NCI-H82 treated with DMSO at 0.1 percent for 48 hours (cell line): ENCODE measurements around the gene CLK1.
"Not testable (repeated sequence)": the region's sequence is repeated elsewhere in the genome, so short reads cannot be mapped to it uniquely, and the experiment has no call there.

Experiments used
- DNase-seq: peaks from one replicate; lab custom pipeline; 2025; ENCODE audit not compliant: unreplicated experiment; lab: John Stamatoyannopoulos, UW

CLK1 gene

DNA sequence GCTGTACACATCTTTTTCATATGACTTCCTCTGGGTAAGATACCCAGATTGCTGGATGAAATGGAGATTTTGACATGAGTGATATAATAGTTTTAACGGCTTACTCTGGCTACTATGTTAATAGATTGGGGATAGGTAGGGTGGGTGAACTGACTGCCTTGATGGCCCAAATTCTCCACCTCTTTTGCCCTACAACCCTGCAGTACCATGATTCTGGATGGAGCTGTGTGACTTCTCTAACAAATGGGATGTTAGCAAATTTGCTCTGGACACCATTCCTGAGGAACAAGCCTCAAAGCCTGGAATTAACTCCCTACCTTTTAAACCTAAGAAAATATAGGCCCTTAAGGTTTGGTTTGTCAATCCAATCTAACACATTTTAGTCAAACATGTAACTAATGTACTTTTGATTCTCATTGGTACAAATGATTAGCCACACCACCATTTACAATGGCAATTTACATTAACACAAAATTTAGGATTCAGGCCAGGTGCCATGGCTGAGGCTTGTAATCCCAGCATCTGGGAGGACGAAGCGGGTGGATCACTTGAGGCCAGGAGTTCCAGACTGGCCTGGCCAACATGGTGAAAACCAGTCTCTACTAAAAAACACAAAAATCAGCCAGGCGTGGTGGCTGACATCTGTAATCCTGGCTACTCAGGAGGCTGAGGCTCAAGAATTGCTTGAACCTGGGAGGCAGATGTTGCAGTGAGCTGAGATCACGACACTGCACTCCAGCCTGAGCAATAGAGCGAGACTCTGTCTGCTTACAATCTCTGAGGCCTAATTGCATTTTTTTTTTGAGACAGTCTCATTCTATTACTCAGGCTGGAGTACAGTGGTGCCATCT lies 12.8 kb downstream of the CLK1 start:
- DNase-seq = no peak

DNA sequence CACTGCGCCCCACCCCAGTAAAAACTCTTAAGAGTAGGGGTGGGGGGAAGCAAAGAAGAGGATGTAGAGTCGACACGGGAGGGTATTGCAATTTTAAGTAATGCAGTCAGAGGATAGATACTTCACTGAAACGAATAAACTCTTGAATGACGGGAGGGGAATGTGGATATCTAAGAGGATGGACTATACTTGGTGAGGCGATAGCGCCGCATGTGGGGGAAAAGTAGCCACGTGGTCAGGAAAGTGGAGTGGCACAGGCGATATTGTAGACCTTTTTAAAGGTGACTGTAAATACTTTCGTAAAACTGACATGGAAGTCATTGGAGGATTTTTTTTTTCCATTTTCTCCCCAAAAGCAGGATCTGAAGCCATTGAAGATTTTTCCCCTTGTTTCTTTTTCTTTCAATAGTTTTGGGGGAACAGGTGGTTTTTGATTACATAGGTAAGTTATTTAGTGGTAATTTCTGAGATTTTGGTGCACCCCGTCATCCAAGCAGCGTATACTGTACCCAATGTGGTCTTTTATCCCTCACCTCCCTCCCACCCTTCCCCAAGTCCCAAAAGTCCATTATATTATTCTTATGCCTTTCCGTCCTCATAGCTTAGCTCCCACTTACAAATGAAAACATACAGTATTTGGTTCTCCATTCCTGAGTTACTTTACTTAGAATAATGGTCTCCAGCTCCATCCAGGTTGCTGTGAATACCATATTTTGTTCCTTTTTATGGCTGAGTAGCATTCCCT lies 13.8 kb downstream of the CLK1 start:
- no peak for DNase-seq

DNA sequence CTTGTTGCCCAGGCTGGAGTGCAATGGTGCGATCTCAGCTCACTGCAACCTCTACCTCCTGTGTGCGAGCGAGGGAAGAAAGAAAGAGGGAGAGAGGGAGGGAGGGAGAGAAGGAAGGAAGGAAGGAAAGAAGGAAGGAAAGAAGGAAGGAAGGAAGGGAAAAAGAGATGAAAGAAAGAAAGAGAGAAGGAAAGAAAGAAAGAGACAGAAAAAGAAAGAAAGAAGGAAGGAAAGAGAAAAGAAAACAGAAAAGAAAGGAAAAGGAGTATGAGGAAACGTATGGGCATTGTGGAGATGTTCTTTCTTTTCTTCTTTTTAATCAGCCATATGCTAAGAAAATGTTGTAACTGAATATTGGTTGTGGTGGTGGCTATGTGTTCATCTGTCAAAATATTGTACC lies 16.5 kb downstream of the CLK1 start:
- no peak for DNase-seq

DNA sequence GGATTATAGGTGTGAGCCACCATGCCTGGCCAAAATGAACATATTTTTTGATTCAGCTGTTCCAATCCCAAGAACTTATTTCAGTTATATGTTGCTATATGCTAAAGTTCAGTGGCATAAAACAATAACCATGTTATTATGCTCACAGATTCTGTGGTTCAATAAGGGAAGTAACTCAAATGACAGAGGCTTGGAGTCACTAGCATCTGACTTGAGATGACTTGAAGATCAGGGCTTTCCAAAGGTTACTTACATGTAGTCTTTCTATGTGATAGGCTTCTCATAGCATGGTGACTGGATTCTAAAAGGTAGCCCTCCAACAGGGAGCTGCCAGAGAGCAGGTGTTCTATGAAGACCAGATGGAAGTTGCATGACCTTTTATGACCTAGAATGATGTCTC lies 17.2 kb downstream of the CLK1 start:
- DNase-seq = no peak

DNA sequence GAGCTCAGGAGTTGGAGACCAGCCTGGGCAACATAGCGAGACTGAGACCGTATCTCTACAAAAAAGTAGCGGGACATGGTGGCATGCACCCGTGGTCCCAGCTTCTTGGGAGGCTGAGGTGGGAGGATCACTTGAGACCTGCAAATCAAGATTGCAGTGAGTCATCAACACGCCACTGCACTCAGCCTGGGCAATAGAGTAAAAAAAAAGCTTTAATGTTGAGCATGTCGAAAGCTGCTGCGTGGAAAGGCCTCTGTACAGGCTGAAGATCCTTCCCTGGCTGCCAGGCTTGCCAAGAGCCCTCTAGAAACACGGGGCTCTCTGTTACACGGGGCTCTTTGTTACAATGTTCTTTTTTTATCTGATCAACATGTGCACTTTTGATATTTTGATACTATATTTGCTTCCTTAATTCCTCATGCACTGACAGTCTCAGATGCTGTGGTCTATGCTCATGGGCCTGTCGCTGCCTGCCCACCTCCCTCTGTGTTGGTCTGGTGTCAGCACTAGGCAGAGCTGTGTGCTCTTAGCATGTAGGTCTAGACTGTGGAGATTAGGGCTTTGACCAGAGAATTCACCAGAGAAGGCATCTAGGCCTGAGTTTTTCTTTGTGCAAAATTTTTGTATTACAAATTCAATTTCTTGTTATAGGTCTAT lies 18.7 kb downstream of the CLK1 start:
- DNase-seq = no peak

DNA sequence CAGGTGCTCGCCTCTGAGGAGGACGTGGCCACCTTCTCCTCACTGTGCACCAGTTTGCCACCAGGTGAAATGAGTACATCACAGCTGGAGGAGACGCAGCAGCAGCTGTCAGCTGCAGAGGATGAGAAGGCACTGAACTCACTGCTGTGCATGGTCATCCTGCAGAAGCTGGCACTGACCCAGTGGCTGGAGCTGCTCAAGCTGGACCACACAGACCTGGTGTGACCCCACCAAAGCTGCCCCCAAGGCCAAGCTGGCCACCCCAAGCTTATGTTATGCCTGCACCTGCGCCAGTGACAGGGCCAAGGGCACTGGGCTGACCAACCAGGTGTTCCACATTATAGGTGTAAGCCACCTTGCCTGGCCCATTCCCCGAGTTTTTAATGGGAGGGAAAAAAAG lies 19.3 kb downstream of the CLK1 start:
- no peak for DNase-seq

DNA sequence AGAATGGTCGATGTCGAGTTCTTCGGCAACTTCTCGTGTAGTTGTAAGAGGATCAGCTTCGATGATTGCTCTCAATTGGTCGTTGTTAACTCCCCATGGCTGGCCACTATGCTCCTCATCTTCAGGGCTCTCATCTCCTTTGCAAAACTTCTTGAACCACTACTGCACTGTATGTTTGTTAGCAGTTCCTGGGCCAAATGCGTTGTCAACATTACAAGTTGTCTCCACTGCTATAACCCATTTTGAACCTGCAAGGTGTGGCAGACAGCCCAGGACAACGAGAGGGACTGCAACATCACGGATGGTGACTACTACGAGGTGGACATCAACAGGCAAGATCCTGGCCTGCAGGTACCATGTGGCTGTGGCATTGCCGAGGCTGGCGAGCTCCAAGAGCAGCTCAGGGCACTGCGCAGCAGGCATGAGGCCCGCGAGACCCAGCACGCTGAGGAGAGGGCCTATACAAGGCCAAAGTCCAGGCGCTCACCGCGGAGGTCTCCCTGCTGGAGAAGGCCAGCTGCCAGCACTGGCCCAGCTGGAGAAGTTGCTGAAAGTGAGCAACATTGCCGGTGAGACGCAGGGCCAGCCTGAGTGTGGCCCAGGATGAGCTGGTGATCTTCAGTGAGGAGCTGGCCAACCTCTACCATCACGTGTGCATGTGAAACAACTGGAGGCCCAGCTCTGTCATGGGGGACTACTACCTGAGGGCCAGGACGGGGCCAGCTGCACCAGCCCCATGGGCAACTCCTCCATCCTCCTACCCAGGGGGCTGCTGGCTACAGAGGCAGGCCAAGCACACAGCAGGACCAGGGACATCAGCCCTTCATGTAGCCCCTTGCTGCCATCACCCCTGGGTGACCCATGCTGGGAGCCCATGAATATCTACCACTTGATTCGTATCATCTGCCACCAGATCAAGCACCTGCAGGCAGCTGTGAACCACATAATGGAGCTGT lies 20.2 kb downstream of the CLK1 start:
- no peak for DNase-seq

DNA sequence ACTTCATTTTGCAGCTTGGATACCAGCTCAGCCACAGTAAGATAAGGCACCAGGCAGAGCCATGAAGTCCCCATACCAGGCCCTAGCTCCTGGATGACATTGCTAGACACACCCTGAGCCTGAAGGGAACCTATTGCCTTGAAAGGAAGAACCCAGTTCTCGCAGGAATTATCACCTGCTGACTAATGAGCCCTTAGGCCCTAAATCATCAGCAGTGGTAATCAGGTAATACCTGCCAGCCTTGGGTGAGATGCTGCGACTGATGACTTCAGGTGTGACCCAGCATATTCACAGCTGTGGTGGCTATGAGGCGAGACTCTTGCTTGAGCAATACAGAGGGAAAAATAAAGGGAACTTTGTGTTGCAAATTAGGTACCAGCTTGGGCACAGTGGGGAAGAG lies 24.9 kb downstream of the CLK1 start:
- no peak for DNase-seq

DNA sequence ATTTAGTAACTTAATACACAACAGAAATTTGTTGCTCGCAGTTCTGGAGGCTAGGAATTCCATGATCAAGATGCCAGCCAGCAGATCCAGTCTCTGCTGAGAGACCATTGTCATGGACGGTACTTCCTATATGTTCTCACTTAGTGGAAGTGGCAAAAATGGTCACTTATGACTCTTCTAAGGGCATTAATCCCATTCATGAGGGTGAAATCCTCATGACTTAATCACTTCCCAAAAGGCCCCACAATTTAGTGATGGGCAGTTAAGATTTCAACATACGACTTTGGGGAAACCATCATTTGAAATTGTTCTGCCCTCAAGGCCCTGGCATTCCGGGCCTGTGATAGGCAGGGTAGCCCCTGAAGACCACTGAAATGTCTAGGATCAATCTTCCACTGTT lies 29.8 kb downstream of the CLK1 start:
- no peak for DNase-seq

DNA sequence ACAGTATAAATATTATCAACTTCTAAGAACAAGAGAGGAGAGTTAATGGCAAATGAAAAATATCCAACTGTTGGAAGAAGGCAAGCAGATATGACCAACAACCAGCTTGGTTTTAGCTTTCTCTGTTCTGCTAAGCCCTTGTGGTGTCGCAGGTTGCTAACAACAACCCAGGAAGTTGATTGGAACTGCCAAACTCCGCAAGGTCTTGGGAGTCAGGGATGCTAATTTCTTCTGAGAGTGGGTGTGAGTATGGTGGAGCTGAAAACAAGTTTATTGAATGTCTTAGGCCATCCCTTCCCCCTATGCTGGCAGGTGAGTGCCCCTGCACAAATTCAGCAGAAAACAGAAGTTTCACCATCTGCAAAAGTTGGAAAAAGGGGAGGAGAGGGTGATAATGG lies 35.2 kb downstream of the CLK1 start:
- no peak for DNase-seq

DNA sequence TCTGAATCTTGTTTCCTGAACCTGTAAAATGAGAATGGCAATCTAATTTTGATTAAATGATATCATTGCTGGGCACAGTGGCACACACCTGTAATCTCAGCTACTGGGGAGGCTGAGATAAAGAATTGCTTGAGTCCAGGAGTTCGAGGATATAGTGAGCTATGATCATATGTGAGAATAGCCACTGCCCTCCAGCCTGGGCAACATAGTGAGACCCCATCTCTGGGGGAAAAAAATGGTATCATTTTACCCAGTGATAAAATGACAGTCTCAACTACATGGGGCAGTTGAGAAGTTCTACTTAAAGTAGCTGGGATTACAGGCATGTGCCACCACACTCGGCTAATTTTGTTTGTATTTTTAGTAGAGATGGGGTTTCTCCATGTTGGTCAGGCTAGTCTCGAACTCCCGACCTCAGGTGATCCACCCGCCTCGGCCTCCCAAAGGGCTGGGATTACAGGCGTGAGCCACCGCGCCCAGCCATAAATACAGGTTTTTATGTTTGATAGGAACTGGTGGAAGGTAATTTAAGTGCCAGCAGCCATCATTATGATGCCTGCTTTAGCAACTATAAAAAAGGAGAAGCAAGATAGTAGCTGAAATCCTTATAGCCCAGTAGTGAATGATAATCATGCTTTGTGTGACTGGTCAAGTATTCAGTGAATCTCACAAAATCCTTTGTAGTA lies 35.7 kb downstream of the CLK1 start:
- DNase-seq = no peak

DNA sequence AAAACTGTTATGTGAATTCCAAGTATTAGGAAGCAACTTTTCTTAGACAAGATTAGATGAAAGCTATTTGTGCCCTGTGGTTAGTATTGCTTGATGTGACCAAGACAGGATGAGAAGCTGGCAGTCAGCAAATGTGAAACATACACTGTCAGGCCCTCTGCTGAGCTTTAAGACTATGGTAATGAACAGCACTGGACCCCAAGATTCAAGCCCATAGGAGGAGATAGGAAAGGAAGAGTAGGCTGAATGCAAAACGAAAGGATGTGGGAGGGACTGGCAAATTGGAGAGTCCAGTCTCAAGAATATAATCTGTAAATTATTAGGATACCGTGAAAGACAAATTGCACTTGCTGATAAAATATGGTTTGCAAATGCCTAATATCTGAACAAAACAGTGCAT lies 36.4 kb downstream of the CLK1 start:
- DNase-seq = no peak

DNA sequence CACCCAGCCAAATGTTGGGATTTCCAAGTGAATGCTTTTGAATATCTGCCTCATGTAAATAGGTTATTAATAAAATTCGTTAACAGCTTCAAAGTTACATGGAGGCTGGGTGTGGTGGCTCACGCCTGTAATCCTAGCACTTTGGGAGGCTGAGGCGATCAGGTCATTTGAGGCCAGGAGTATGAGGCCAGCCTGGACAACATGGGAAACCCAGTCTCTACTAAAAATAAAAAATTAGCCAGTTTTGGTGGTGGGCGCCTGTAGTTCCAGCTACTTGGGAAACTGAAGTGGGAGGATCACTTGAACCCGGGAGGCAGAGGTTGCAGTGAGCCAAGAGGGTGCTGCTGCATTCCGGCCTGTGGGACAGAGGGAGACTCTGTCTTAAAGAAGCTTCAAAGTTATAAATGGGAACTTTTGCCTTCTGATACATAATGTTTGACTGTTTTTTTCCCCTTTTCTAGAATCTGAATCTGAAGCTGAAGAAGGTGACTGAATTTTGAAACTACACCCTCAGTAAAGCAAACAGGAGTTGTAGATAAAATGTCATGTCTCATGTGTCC lies 42.7 kb downstream of the CLK1 start:
- DNase-seq = no peak

DNA sequence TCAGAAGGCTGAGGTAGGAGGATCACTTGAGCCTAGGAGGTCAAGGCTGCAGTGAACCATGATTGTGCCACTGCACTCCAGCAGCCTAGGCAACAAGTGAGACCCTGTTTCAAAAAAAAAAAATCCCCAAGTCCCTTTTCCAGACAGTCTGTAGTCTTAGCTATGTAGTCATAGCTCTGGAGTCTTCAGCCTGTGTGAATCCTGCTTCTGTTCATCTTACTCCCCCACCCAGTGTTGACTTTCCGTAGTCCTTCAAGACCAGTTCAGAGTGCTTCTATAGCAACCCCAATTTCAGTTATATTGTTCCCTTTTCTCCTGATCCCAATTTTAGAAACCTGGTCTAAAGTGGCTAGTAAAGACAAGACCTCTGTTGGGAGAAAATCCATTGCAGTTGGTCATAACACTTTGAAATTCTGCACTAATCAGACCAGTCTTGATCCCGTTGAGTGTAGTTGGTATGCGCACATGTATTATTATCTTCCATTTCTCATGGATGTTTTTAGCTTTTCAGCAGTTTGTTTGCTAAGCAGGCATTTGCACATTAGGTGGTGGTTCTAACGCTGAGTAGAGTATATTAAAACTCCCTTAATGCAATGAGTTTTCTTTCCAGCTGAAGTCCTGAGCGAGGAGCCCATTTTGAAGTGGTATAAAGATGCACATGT lies 43.8 kb downstream of the CLK1 start:
- no peak for DNase-seq

DNA sequence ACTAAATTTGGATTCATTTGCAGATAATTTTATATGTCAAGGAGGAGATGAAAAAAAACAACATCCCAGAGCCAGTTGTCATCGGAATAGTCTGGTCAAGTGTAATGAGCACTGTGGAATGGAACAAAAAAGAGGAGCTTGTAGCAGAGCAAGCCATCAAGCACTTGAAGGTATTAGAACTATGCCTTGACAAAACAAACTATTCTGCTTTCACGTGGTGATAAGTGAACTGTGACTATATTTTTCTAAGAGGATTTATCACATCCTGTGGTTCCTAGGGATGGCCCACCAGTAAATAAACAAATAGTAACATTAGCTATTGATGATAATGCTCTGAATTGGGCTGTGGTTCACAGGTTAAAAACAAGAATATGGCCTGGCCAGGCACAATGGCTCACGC lies 45.7 kb downstream of the CLK1 start:
- not testable (repeated sequence) for DNase-seq

DNA sequence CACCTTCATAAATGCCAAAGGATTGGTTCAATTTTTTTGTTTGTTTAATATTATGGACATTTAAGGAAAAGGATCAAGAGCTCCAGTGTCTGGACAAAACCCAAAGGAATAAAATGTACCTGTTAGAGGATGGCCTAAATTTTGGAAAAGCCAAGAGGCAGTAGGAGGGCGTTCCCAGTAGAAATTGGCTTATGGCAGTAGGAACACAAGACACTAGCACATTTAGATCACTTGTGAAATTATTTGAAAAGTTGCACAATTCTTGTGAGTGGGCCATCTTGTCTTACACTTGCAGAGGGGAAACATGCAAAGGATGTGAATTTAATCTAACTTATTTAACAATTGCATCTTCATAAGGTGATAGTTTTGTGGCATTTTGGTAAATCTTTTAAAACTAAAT lies 49.5 kb downstream of the CLK1 start:
- DNase-seq = no peak

DNA sequence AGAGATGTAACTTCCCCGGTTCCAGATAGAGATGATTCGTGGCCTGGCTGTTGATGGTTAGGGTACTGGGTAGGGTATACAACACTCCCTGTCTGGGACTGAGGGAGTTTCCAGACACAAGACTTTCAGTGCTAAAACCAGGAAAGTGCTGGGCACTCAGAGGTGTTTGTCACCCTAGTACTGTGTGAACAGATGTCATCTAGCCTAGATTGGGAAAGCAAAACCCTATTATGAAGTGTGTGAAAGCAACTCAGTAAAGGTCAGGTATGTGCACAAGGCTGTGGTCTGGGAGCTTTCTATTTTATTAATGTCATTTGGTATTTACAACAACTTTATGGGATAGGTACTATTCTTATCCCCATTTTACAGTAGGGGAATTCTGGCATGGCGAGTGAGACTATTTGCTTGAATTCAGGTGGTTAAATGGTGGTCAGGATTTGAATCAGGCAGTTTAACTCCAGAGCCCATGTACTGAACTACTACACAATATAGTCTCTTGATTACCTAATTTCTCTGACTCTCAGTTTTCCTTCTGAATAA lies 50.1 kb downstream of the CLK1 start:
- no peak for DNase-seq

DNA sequence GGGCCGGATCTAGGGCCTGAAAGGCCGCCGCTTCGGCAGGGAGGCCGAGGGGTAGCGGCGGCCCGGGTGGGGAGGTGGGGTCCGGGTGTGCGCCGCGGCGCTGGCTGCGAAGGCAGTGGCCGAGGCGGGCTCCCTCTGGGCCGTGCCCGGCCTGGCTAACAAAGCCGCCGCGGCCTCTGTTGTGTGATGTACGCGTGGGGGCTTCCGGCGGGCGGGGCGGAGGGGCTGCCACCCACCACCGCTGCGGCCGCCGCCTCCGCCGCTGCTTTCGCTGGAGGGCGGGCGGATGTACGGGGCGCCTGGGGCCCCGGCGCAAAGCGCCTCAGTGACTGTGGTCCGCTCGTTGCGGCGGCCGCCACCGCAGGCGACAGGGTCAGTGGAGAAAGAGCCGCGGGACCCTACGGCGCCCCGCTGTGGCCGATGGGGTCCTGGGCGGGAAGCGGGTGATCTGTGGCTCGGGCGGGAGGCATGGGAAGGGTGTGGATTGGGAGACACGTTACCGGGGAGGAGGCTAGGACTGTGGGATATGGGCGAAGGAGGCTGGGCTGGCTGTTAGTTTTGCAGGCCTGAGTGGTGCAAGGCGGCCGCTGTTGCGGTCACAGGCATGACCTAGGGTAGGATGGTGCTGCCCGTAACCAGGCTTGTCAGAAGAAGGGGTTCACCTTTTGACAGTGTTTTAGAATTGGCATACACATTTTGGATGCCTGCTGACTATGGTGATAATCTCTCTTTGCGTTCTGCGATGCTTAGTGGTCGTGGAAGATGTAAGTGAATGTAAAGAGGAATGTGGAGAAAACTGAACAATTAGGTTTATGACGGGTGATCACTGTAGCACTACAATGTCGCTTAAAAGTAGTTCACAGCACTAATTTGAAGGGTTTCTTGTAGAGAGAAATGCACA lies 52.1 kb downstream of the CLK1 start:
- DNase-seq = no peak
